HG03139 (cell line): ENCODE measurements around the gene ME1.
"Not testable (repeated sequence)": the region's sequence is repeated elsewhere in the genome, so short reads cannot be mapped to it uniquely, and the experiment has no call there.

Experiments used
- ATAC-seq: cut with Tn5 transposase; IDR thresholded peaks from one replicate; pipeline ENCODE4 v1.9.1; 2021; ENCODE audit not compliant: unreplicated experiment

ME1 gene

DNA sequence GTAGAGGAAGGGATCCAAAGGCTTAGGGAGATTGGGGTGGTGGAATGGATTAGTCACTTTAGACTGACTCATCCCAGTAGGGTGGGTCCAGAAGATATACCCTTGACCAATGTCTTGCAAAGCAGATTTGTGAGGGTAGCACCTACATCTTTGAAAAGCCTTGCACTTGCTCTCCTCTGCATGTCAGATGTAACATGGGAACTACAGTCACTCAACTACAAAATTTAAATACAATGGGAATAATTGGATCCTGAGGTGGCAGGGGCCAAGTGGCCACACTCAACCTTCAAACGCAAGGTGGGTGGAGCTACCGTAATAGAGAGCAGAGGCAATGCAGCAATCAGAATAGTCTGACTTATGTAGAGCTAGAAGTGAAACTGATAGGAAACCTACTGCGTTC, 71.2 kb downstream of the ME1 start:
- no peak for ATAC-seq

DNA sequence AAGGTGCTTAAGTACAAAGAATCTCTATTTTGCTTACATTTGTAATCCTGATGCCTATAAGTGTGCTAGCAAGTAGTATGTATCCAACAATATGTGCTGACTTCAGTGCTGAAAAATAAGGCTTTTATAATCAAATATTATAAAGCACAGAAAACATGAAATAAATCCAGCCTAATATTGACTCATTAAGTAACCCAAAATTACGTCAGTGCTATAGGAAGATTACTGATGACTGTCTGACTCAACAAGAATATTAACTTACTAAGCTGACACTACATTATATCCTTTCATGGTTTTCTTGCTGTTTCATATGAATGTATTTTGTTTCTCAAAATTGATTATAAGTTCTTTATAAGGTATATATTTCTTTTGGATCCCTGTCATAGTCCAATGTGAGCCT, 76.1 kb downstream of the ME1 start:
- no peak for ATAC-seq

DNA sequence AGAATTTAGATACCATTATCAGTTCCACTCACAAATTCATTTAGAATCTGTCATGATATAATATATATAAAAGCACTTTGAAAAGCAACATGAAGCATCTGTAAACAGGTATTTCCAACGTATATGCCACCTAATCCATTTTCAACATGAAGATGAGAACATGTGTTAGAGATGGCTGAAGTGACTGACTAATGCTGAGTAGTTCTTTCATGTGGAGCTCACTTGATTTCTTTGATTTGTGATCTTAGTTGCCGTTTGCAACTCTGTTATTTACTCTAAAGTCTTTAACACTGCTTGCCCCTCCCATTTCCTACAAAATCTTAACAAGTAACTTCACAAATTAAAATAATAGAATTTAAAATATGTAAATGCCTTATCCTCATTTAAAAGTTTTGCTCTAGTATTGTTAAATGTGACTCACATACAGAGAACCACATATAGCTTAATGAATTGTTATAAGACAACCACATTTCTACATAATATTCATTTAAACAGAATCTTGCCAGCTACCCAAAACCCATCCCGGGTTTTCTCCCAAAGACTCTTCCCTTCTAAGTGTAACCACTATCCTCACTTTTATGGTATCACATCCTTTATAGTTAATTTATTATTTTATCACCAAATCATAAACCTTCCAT, 78.3 kb downstream of the ME1 start:
- no peak for ATAC-seq

DNA sequence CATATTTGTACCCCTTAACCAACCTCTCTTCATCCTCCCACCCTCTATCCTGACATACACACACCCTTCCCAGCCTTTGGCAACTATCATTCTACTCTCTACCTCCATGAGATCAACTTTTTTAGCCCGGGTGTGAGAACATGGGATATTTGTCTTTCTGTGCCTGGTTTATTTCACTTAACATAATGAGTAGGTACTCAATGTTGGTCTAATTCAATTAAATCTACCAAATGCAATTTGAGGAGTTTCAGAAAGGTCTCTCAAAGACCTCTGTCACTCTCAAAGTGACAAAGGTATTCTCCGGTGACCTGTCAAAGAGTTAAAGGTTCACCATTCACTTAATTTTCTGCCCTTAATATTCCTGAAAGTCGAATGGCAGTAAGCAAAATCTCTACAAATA, 87.7 kb downstream of the ME1 start:
- ATAC-seq = no peak

DNA sequence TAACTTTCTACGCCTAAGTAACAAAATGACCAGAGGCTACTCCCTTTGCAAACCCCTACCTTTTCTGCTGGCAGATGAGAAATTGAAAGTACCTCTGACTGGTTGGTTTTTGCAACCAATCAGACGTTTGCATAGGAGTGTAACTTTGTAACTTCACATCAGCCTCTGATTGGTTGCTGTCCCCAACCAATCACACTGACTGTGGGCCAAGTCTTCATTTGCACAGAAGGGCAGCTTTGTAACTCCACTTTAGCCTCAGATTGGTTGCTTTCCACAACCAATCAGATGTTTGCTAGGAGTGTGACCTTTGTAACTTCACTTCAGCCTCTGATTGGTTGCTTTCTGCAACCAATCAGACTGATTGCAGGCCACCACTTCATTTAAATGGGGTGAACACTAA, 89.1 kb downstream of the ME1 start:
- ATAC-seq = no peak

DNA sequence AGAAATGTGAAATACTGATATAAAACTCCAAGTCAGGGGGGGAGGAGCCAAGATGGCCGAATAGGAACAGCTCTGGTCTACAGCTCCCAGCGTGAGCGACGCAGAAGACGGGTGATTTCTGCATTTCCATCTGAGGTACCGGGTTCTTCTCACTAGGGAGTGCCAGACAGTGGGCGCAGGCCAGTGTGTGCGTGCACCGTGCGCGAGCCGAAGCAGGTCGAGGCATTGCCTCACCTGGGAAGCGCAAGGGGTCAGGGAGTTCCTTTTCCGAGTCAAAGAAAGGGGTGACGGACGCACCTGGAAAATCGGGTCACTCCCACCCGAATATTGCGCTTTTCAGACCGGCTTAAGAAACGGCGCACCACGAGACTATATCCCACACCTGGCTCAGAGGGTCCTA, 96.9 kb downstream of the ME1 start:
- ATAC-seq = not testable (repeated sequence)

DNA sequence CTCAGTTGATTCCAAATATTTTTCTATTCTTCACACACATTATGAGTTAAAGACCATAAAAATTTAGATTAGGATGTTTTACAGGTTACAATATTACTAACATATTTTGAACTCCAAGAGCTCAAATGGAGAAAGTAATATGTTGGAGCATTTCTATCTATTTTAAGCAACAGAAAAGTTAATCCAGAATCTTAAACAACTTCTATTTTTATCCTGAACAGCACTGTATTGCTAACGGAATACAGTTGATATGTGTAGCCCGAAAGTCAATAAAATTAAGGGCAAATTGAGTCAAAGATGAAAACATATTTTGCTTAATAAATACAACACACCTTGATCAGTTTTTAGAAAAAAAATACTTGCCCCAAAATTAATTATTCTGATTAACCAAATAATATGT, 97.4 kb downstream of the ME1 start:
- no peak for ATAC-seq

DNA sequence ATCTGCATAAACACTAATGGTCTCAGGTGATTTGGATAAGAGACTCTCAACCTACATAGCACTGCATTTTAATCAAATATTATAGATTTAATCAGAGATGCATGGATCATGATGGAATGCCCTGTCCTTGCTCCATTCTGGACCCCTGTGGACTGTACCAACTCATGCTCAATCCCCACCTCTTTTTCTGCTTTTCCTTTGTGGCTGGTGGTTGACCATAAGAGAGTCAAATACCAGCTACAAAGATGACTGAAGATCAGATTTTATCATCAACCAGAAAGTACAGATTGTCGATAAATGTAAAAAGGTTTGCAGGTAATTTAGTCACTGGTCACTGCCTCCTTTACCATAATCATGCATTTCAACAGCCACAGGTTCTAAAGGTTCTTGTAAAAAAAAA, 116.2 kb downstream of the ME1 start:
- ATAC-seq = no peak

DNA sequence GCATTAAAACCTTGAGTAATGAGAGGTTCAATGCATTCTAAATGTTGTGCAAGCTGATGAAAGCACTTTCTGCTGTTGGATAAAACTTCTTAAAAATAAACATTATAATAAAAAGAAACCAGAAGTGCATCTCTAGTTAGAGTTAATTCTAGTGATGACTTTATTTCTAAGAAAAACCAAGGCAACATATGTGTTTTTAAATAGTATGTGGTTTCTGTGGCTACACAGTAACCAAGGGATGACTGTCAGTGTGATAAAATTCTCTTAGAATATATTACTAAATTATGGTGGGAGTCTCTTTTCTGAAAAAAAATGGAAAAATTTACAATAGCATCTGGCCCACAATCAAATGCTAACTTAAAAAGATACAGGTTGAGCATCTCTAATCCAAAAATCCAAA, 117.0 kb downstream of the ME1 start:
- ATAC-seq = no peak

DNA sequence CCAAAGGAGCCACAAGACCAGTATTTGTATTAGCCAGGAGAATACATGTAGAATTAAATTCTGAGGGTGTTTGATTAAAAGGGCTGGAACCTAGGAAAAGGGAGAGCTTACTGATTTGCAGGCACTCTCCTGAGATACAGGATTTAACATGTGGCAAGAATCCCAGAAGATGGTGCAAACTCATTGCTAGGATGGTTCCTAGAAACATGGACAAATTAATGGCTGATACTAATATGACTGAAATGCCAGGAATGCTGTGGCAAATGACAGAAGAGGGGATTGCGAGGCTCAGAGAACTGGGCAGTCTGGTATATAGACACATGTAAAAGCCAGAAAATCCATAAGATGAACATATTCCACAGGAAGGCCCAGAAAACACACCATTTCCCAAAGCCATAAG, 119.6 kb downstream of the ME1 start:
- no peak for ATAC-seq

DNA sequence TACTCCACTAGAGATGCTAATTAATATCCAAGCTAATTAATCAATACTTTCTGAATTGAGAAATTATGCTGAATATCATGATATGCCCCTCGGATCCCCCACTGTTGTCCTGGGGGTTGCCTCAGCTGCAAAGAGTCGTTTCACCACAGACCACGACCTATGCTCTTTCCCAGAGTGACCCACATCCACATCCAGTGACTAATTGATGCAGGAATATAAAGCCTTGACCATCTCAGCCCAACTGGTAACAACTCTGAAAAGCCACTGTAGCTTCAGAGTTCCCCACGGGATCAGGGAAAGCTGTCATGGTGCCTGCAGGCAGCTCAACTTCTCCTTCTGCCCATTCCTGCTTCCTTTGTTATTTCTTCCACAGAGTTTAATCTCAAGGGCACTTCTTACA, 120.8 kb downstream of the ME1 start:
- ATAC-seq = no peak

DNA sequence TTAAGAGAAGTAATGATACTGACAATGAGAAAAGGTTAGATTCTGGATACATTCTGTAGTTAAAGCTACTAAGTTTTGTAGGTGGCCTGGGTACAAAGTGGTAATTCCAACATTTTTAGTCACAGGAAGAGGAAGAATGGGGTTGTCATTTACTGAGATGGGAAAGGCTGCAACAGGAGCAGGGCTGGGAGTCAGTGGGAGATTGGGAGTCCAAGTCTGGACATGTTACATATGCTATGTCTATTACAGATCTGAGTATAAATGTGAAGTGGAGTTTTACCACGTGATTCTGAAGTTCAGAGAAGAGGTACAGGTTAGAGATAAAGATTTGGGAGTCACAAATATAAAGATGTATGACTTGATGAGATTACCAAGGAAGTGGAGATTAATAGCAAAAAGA, 121.5 kb downstream of the ME1 start:
- no peak for ATAC-seq

DNA sequence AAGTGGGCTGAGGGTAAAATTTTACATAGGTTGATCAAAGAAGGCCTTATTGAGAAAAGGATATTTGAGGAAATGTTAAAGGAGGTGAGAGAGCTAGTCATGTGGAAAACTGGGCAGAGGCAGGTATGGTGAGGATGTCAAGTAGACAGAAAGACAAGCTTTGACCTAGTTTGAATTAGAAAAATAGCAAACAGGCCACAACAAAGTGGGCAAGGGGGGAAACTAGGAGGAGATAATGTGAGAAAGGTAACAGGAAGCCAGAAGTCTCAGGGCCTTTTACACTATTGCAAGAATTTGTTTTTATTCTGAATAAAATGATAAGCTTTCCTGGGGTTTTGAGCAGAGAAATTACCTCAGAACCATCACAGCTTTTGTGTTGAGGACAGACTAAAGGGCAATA, 122.0 kb downstream of the ME1 start:
- ATAC-seq = no peak

DNA sequence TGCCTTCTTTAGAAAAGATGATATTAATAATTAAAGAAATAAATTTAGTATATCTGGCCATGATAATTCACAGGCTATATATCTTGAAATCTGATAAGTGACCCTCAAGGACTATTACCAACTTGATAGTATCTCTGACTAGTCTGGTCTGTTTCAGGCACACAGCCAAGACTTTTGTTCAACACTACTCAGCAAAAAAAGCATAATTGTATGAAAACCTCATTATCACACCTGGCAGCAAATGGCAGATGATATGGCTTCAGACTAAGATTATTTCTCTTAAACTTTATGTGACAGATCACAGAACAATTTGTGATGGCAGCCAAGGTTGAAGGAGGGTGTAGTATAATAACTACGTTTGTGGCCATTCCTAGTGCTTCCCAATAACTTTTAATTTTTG, 123.0 kb downstream of the ME1 start:
- ATAC-seq = no peak

DNA sequence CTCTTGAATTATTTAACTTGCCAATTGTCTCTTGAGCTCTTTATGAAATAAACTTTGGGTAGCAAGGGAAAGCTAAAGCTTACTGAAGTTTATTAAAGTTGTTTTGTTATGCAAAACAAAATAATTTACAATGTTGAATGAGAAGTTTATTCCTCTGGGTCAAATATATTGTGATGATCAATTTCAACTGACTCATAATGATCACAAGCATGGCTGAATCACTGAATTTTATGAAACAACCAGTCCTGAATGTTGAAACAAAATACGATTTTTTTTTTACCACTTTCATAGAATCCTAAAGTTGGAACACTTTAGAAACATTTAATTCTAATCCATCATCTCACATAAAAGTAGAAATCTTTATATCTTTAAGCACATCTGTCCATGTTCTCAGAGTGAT, 127.4 kb downstream of the ME1 start:
- no peak for ATAC-seq

DNA sequence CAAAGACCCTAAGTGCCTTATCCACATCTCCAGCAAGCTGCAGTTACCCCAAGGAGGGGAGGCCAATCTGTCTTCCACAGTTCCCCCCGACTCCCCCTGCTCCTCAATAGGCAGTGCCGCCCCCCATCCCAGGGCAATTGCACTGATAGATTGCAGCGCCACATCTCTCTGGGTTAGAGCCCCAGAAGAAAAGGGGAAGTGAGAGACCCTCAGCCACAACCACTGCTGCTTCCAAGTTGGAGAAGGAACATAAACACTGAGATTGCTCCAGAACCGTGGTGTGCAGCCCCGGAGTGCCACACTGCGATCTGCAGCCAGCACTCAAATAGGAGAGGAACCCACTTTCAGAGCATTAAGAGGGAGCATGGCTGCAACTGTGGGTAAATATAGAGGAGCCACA, 136.2 kb downstream of the ME1 start:
- ATAC-seq = no peak

DNA sequence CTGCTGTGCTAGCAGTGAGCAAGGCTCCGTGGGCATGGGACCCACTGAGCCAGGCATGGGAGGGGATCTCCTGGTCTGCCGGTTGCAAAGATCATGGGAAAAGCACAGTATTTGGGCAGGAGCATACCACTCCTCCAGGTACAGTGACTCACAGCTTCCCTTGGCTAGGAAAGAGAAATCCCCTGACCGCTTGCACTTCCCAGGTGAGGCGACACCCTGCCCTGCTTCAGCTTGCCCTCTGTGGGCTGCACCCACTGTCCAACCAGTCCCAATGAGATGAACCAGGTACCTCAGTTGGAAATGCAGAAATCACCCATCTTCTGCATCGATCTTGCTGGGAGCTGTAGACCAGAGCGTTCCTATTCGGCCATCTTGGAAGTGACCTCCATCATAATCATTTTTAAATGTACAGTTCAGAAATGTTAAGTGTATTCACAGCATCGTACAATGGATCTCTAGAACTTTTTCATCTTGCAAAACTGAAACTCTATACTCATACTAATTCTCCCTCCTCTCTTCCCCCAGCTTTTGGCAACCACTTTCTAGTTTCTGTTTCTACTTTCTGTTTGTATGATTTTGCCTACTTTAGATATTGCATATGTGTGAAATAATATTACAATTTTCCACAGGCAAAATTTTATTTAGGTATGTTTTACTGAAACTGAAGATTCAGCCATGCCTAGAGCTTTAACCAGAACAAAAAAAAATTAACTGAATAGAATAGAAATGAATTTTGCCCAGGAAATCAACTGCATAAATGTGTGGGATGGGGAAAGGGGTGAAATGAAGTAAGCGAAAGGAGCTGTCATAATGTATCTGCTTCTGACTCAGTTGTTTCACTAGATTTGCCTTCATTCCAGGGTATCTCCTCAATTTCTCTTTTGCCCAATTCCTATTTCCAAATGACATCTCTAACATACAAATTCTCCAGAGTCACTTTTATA, 137.7 kb downstream of the ME1 start:
- ATAC-seq = peak; percentile 90

DNA sequence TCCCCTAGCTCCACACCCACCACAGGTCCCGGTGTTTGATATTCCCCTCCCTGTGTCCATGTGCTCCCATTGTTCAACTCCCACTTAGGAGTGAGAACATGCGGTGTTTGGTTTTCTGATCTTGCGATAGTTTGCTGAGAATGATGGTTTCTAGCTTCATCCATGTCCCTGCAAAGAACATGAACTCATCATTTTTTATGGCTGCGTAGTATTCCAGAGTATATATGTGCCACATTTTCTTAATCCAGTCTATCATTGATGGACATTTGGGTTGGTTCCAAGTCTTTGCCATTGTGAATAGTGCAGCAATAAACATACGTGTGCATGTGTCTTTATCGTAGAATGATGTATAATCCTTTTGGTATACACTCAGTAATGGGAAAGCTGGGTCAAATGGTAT, 143.6 kb downstream of the ME1 start:
- not testable (repeated sequence) for ATAC-seq

DNA sequence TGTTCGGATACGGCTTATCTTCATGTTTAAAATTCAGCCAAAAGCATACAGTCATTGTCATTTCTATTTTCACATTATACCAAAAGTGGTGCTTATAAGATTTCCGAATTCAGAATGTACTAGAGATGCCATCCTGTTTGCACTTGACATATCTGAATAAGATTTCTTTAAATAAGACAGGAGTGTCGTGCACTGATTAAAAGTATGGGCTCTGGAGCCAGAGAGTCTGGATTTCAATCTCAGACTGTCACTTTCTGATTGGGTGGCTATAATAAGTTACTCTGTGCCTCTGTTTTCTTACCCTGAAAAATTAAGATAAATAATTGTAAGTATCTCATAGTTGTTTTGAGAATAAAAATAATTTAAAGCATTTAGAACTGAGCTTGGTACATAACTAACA, 144.9 kb downstream of the ME1 start:
- no peak for ATAC-seq

DNA sequence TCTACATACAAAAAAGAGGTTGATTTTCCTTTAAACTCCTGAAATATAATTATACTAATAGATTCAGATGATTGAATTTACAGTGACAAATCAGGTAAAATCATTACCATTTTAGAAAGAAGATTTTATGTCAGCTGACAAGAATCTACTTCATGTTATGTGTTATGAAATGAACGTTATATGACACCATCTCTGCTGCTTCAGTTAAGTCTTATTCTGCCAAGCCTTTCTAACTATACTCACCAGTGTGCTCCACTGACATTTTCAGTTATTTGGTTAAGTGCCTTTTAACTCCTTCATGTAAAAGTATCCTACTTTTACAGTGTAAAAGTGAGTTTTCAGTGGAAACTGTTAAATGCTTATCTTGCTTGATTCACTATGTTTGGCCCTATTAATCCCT, 157.3 kb downstream of the ME1 start:
- no peak for ATAC-seq

DNA sequence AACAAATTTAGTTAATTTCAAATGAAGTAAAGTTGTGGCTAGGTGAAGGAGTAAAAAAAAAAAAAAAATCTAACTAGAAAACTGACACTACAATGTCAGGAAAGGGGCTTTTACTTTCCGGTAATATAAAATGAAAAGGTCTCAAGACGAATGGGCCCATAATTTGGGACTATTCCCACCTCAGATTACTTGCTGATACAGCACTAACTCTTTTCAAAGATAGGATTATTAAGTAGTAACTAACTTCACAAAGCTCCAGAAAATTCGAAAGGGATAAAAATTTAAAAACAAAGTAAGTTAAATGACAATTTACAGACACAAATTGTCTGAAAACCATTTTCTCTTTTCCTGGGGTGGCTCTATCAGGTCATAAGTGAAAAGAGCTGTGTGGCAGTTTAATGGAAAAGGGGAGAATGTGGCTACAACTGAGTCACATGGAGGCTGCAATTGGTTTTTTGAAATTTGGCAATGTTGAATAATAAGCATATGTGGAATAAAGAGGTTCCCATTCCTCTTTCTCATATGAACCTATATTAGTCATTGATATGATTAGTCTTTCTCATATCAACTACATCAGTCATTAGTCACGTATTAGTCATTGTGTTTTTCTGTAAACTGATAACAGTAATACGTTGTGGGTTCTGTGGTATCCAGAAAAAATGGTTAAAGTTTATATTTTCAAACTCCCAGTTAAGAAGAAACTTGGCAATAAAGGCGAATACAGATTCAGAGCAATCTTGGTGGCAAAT, 159.7 kb downstream of the ME1 start:
- ATAC-seq = no peak

DNA sequence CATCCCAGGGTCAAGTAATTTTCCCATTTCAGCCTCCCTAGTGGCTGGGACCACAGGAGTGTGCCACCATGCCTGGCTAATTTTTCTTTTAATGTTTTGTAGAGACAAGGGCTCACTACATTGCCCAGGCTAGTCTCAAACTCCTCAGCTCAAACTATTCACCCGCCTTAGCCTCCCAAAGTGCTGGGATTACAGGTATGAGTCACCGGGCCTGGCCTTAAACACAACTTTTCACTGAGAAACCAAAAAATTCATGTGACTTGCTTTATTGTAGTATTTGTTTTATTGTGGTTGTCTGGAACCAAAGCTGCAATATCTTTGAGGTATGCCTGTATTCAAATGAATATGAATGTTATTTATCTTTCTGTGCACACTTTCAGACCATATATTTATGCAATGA, 165.5 kb downstream of the ME1 start:
- no peak for ATAC-seq
